Measurements from ENCODE around the gene GPA33. TPM values are rescaled to one million over a fixed set of nuclear protein-coding genes. Genes with fewer than 3 reads are reported as not detected.

Gene GPA33
- total RNA-seq, 2 experiments from 2014 or later: 0.21 to 0.64 TPM

DNA sequence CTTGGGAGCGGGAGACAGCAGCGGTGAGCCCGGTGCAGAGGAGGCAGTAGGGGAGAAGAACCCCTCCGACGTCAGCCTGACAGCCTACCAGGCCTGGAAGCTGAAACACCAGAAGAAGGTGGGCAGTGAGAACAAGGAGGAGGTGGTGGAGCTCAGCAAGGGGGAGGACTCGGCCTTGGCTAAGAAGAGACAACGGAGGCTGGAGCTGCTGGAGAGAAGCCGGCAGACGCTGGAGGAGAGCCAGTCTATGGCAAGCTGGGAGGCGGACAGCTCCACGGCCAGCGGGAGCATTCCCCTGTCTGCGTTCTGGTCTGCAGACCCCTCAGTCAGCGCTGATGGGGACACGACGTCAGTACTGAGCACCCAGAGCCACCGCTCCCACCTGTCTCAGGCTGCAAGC is 36.6 kb upstream of the GPA33 start:
- Mint-ChIP-seq H3K27ac (no peak overlapping the region), H3K4me3 (no peak overlapping the region), H3K4me1 (no peaks in the 10 kb centered on the region), H3K36me3 (no peaks in the 10 kb centered on the region), H3K9me3 (ENCODE audit: low read depth) (no peaks in the 10 kb centered on the region), H3K27me3 (peaks cover 33% of the 10 kb centered on the region)
- DNase-seq: no peak
- ATAC-seq: no peak
- CTCF ChIA-PET: interaction anchor here (1.1 to 1.4 kb wide), 2 partner anchors 15 to 140 kb away, joined by 3 read pairs; no protein-coding TSS in a partner anchor

DNA sequence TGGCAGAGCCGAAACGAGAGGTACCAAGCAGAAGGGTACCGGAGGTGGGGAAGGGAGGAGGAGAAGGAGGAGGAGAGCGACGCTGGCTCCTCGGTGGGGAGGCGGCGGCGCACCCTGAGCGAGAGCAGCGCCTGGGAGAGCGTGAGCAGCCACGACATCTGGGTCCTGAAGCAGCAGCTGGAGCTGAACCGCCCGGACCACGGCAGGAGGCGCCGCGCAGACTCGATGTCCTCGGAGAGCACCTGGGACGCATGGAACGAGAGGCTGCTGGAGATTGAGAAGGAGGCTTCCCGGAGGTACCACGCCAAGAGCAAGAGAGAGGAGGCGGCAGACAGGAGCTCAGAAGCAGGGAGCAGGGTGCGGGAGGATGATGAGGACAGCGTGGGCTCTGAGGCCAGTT is 36.1 kb upstream of the GPA33 start:
- H3K4me1 Mint-ChIP-seq: peaks cover under 1% of the 10 kb centered on the region
- no peak overlapping the region for H3K4me3 Mint-ChIP-seq
- no peaks in the 10 kb centered on the region for H3K9me3 Mint-ChIP-seq (ENCODE audit: low read depth)
- ATAC-seq: no peak
- no peak overlapping the region for H3K27ac Mint-ChIP-seq
- no peaks in the 10 kb centered on the region for H3K36me3 Mint-ChIP-seq
- H3K27me3 Mint-ChIP-seq: peaks cover 29% of the 10 kb centered on the region
- no peak for DNase-seq
- CTCF ChIA-PET: interaction anchor here (1.1 kb wide), 1 partner anchor 141 kb away, joined by 3 read pairs; no protein-coding TSS in a partner anchor

DNA sequence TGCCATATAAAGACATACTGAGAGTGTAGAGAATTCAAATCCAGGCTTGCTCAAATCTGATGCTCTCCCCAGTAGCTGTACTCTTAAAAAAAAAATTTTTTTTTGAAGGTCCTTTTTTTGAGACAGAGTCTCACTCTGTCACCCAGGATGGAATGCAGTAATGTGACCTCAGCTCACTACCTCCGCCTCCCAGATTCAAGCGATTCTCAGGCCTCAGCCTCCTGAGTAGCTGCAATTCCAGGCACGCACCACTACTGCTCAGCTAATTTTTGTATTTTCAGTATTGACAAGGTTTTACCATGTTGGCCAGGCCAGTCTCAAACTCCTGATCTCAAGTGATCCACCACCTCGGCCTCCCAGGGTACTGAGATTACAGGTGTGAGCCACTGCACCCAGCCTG is 32.4 kb upstream of the GPA33 start:
- CTCF ChIA-PET: interaction anchor here (1.9 to 4.3 kb wide), 2 partner anchors 57 to 97 kb away, joined by 6 to 23 read pairs; no protein-coding TSS in a partner anchor
- no peak for DNase-seq
- Mint-ChIP-seq H3K27me3 (peaks cover 17% of the 10 kb centered on the region), H3K4me1 (peaks cover 2% of the 10 kb centered on the region), H3K36me3 (no peaks in the 10 kb centered on the region), H3K9me3 (ENCODE audit: low read depth) (no peaks in the 10 kb centered on the region), H3K4me3 (no peak overlapping the region), H3K27ac (no peak overlapping the region)
- no peak for ATAC-seq

DNA sequence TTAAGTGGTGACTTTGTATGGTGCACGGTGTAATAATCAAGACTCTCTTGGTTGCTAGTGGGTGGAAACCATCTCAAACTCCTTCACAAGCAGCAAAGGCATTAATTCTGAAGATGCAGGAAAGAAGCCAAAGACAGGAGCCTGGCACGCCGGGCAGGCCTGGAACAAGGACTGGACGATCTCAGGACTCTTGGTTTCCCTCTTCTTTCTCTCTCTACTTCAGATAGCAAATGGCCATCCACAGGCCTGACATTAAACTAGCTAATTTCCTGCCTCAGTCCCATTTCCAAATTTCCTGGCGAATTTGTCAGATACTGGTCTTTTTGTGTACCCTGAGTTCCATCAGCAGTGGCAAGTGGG is 31.9 kb upstream of the GPA33 start:
- Mint-ChIP-seq H3K4me1 (peaks cover 2% of the 10 kb centered on the region), H3K36me3 (no peaks in the 10 kb centered on the region), H3K9me3 (ENCODE audit: low read depth) (no peaks in the 10 kb centered on the region), H3K4me3 (no peak overlapping the region), H3K27me3 (peaks cover 17% of the 10 kb centered on the region), H3K27ac (no peak overlapping the region)
- CTCF ChIA-PET: interaction anchor here (1.9 to 4.3 kb wide), 2 partner anchors 57 to 98 kb away, joined by 6 to 23 read pairs; no protein-coding TSS in a partner anchor
- ATAC-seq: no peak
- DNase-seq: no peak

DNA sequence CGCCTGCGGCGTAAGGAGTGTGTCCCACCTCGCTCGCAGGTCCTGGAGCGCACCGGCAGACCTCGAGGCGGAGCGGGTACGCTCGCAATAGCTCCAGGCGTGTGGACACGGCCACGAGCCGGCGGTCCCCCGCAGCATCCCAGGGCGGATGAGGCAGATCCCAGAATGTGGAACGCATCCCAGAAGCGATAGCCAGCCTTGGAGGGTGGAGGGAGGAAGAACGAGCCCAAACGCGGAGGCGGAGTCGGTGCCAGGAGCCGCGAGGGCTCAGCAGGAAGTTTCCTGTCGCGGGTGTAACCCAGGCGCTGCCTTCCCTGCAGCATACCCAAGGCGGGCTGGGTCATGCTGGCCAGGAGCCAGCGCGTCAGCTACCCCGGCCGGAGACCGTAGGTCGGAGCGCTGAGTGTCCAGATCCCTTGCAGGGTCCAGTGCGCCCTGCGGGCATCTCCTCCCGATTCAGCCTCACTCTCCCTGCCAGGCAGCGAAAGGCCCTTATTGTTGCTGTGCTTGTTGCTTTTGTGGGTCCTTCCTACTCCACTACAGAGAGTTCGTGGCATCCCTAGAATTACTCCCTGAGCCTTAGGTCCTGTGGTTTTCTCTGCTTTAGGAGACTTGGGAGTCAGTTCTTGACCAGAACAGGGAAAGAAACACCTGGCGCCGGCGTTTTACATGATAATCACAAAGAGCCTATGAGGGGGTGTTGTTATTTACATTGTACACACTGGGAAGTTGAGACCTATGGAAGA is 31.4 kb upstream of the GPA33 start:
- Mint-ChIP-seq H3K9me3 (ENCODE audit: low read depth) (no peaks in the 10 kb centered on the region), H3K27ac (no peak overlapping the region), H3K4me1 (peaks cover 2% of the 10 kb centered on the region), H3K27me3 (peaks cover 17% of the 10 kb centered on the region), H3K4me3 (peak overlapping the region; percentile 70), H3K36me3 (no peaks in the 10 kb centered on the region)
- CTCF ChIA-PET: interaction anchor here (0.7 to 4.3 kb wide), 4 partner anchors 56 to 98 kb away, joined by 3 to 23 read pairs (median 5); no protein-coding TSS in a partner anchor
- ATAC-seq (peak; percentile 64), DNase-seq (peak; percentile 44)

GRCh38 chr1:167120899-167121298 is 30.7 kb upstream of the GPA33 start:
- Mint-ChIP-seq H3K9me3 (ENCODE audit: low read depth) (no peaks in the 10 kb centered on the region), H3K27ac (no peak overlapping the region), H3K36me3 (no peaks in the 10 kb centered on the region), H3K4me1 (peaks cover 2% of the 10 kb centered on the region), H3K27me3 (peaks cover 17% of the 10 kb centered on the region), H3K4me3 (peak overlapping the region; percentile 70)
- ATAC-seq: no peak
- CTCF ChIA-PET: interaction anchor here (0.7 to 1.9 kb wide), 3 partner anchors 62 to 99 kb away, joined by 3 to 6 read pairs (median 4); no protein-coding TSS in a partner anchor
- no peak for DNase-seq

- Mint-ChIP-seq H3K27me3 (peaks cover 20% of the 10 kb centered on the region), H3K4me1 (peaks cover 2% of the 10 kb centered on the region), H3K4me3 (no peak overlapping the region), H3K27ac (no peak overlapping the region), H3K36me3 (no peaks in the 10 kb centered on the region), H3K9me3 (ENCODE audit: low read depth) (no peaks in the 10 kb centered on the region)
- ATAC-seq (no peak), DNase-seq (no peak)
- CTCF ChIA-PET: no interaction called here
Measured at GRCh38 chr1:167119696-167120095, 29.5 kb upstream of the GPA33 start.

- ATAC-seq: no peak
Measured at GRCh38 chr1:167118188-167118587, 28.0 kb upstream of the GPA33 start.

DNA sequence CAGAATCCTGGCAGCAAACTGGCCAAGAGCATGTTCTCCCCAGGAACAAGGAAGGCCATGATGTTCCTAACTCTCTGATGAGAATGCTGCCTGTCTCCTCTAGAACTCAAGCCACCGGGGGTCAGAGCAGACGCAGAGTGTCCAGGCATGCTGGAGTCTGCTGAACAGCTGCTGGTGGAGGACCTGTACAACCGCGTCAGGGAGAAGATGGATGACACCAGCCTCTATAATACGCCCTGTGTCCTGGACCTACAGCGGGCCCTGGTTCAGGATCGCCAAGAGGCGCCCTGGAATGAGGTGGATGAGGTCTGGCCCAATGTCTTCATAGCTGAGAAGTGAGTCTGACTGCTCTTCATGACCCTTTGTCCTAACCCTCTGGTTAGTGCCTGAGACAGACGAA is 27.0 kb upstream of the GPA33 start:
- H3K4me1 Mint-ChIP-seq: peaks cover 2% of the 10 kb centered on the region
- DNase-seq (no peak), ATAC-seq (no peak)
- no peaks in the 10 kb centered on the region for H3K36me3 Mint-ChIP-seq
- H3K27me3 Mint-ChIP-seq: peaks cover 18% of the 10 kb centered on the region
- CTCF ChIA-PET: interaction anchor here (1.3 kb wide), 1 partner anchor 13 kb away, joined by 3 read pairs; no protein-coding TSS in a partner anchor
- H3K27ac Mint-ChIP-seq: no peak overlapping the region
- H3K9me3 Mint-ChIP-seq (ENCODE audit: low read depth): no peaks in the 10 kb centered on the region
- no peak overlapping the region for H3K4me3 Mint-ChIP-seq

More at GRCh38 chr1:167118188-167118587, 28.0 kb upstream of the GPA33 start:
- CTCF ChIA-PET: interaction anchor here (1.2 to 1.3 kb wide), 3 partner anchors 9 to 54 kb away, joined by 3 to 4 read pairs (median 3); no protein-coding TSS in a partner anchor
- no peak overlapping the region for H3K4me3 Mint-ChIP-seq
- no peak for DNase-seq
- H3K27ac Mint-ChIP-seq: no peak overlapping the region
- peaks cover 2% of the 10 kb centered on the region for H3K4me1 Mint-ChIP-seq
- H3K27me3 Mint-ChIP-seq: peaks cover 20% of the 10 kb centered on the region
- H3K36me3 Mint-ChIP-seq: no peaks in the 10 kb centered on the region
- no peaks in the 10 kb centered on the region for H3K9me3 Mint-ChIP-seq (ENCODE audit: low read depth)

DNA sequence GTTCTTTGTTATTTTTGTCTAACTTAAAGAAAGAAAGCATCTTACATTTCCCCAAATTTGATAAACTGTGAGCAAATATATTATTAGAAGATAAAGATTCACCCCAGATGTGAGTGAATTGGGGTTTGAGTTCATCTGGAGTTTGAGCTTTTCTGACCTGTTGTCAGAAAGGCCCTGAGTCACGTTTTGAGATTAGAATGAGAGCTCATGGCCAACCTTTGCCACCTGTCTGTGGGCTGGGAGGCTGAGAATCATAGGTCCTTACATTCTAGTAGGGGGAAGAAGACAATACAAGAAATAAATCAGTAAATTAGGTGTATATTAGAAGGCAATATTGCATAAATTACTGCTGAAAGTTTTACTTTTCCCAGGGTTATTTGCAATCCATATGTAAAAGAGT is 26.0 kb upstream of the GPA33 start:
- Mint-ChIP-seq H3K4me1 (no peaks in the 10 kb centered on the region), H3K4me3 (no peak overlapping the region)
- CTCF ChIA-PET: interaction anchor here (0.9 to 2.2 kb wide), 2 partner anchors 8 to 104 kb away, joined by 3 to 8 read pairs; partner anchors contain the start of gene POU2F1

GRCh38 chr1:167115655-167116054 is 25.5 kb upstream of the GPA33 start:
- DNase-seq (no peak), ATAC-seq (no peak)
- H3K27me3 Mint-ChIP-seq: peaks cover 10% of the 10 kb centered on the region
- peaks cover 4% of the 10 kb centered on the region for H3K4me1 Mint-ChIP-seq
- H3K9me3 Mint-ChIP-seq (ENCODE audit: low read depth): no peaks in the 10 kb centered on the region
- H3K27ac Mint-ChIP-seq: no peak overlapping the region
- no peak overlapping the region for H3K4me3 Mint-ChIP-seq
- H3K36me3 Mint-ChIP-seq: no peaks in the 10 kb centered on the region
- CTCF ChIA-PET: interaction anchor here (2.2 kb wide), 1 partner anchor 8 kb away, joined by 8 read pairs; no protein-coding TSS in a partner anchor

More for the DNA sequence above, 26.0 kb upstream of the GPA33 start:
- H3K27ac Mint-ChIP-seq: no peak overlapping the region
- no peaks in the 10 kb centered on the region for H3K9me3 Mint-ChIP-seq (ENCODE audit: low read depth)
- DNase-seq (no peak), ATAC-seq (no peak)
- peaks cover 13% of the 10 kb centered on the region for H3K27me3 Mint-ChIP-seq
- no peaks in the 10 kb centered on the region for H3K36me3 Mint-ChIP-seq

GRCh38 chr1:167114725-167115124 is 24.5 kb upstream of the GPA33 start:
- peaks cover 6% of the 10 kb centered on the region for H3K27me3 Mint-ChIP-seq
- DNase-seq (no peak), ATAC-seq (no peak)
- H3K27ac Mint-ChIP-seq: no peak overlapping the region
- CTCF ChIA-PET: interaction anchor here (1.1 to 2.2 kb wide), 3 partner anchors 9 to 56 kb away, joined by 3 to 8 read pairs (median 3); no protein-coding TSS in a partner anchor
- H3K4me3 Mint-ChIP-seq: no peak overlapping the region
- no peaks in the 10 kb centered on the region for H3K9me3 Mint-ChIP-seq (ENCODE audit: low read depth)
- peaks cover 3% of the 10 kb centered on the region for H3K36me3 Mint-ChIP-seq
- peaks cover 13% of the 10 kb centered on the region for H3K4me1 Mint-ChIP-seq

- CTCF ChIA-PET: interaction anchor here (1.3 kb wide), 1 partner anchor 15 kb away, joined by 3 read pairs; no protein-coding TSS in a partner anchor
- DNase-seq: no peak
- Mint-ChIP-seq H3K27ac (no peak overlapping the region), H3K9me3 (ENCODE audit: low read depth) (no peaks in the 10 kb centered on the region), H3K36me3 (peaks cover 3% of the 10 kb centered on the region), H3K4me3 (no peak overlapping the region), H3K4me1 (peaks cover 24% of the 10 kb centered on the region), H3K27me3 (peaks cover 5% of the 10 kb centered on the region)
- ATAC-seq: no peak
Measured at GRCh38 chr1:167111868-167112709, 21.9 kb upstream of the GPA33 start.
